ENCODE data around the gene PRDM16. TPM values are rescaled to one million over a fixed set of nuclear protein-coding genes. Genes with fewer than 3 reads are reported as not detected.

Gene PRDM16
- total RNA-seq, 1 experiment from 2014 or later: 1.6 TPM

GRCh38 chr1:3097861-3098260 lies 28.9 kb downstream of the PRDM16 start:
- H3K36me3 Mint-ChIP-seq: no peaks in the 10 kb centered on the region
- no peaks in the 10 kb centered on the region for H3K4me1 Mint-ChIP-seq
- H3K9me3 Mint-ChIP-seq: no peaks in the 10 kb centered on the region
- ChIA-PET POLR2A (interaction anchor here (0.6 kb wide), 1 partner anchor 327 kb away, joined by 3 read pairs; no protein-coding TSS in a partner anchor), CTCF (no interaction called here)
- no peak overlapping the region for H3K27ac Mint-ChIP-seq
- DNase-seq (ENCODE audit: low spot score): no peak
- no peaks in the 10 kb centered on the region for H3K27me3 Mint-ChIP-seq (ENCODE audit: low read depth)
- no peak for ATAC-seq
- TF ChIP-seq GRHL2 (CRISPR knock-in tag; IDR thresholded peaks at IDR 0.05; ENCODE audit: insufficient replicate concordance, severe bottlenecking) (no peak), FOXP1 (CRISPR knock-in tag; IDR thresholded peaks at IDR 0.05; ENCODE audit: borderline replicate concordance) (no peak), ZNF281 (CRISPR knock-in tag; IDR thresholded peaks at IDR 0.05) (no peak), TEAD1 (CRISPR knock-in tag; IDR thresholded peaks at IDR 0.05) (no peak), CTCF (IDR thresholded peaks at IDR 0.05) (no peak), ATF2 (CRISPR knock-in tag; IDR thresholded peaks at IDR 0.05; ENCODE audit: borderline replicate concordance, low read depth) (no peak), ARID4B (CRISPR knock-in tag; IDR thresholded peaks at IDR 0.05; ENCODE audit: borderline replicate concordance) (no peak), AR (CRISPR knock-in tag; IDR thresholded peaks at IDR 0.05) (no peak), CBFB (CRISPR knock-in tag; IDR thresholded peaks at IDR 0.05; ENCODE audit: low read depth) (no peak), SOX15 (CRISPR knock-in tag; IDR thresholded peaks at IDR 0.05) (no peak), NFYB (CRISPR knock-in tag; conservative IDR thresholded peaks at IDR 0.05; ENCODE audit: low read depth) (no peak), ESRRA (CRISPR knock-in tag; IDR thresholded peaks at IDR 0.05; ENCODE audit: borderline replicate concordance) (no peak)
- H3K4me3 Mint-ChIP-seq: no peak overlapping the region
